ENCODE results near the gene SEPTIN8. TPM values are rescaled to one million over a fixed set of nuclear protein-coding genes. Genes with fewer than 3 reads are reported as not detected.

The SEPTIN8 gene
- total RNA-seq, 2 experiments from 2014 or later: 10.6 to 15.5 TPM

DNA sequence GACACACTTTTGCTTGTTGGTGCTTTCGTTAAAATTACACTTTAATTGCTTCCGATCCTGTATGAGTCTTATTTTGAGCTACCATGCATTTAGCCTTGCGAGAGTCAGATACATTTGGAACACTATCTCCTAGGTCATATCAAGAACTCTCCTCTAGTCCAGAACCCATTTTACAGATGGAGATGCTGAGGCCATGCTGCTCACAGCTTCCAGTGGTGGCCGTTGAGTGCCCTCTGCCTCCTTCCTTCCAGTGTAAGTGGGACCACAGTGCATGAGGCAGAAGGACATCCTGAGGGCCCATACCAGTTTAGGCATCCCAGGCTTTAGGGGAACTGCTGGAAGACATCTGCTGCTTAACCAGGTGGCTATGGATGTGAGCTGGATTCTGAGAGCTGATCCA is 22.9 kb downstream of the SEPTIN8 start:
- BruUV-seq (replicated peaks): no TSS peak
- no peaks in the 10 kb centered on the region for H3K4me1 ChIP-seq (ENCODE audit: insufficient read depth, low read length, poor library complexity, severe bottlenecking)
- no peak for DNase-seq (ENCODE audit: low spot score)
- H3K4me3 ChIP-seq (ENCODE audit: low read depth, low read length, poor library complexity, severe bottlenecking): no peak overlapping the region
- H3K79me2 ChIP-seq (ENCODE audit: insufficient read depth, low read depth, low read length): no peaks in the 10 kb centered on the region
- no peaks in the 10 kb centered on the region for H3K9me2 ChIP-seq (ENCODE audit: insufficient read depth, low read length)
- no peaks in the 10 kb centered on the region for H3K36me3 ChIP-seq (ENCODE audit: insufficient read depth, low read length)
- no peaks in the 10 kb centered on the region for H4K20me1 ChIP-seq (ENCODE audit: insufficient read depth, low read length)
- H3K9me3 ChIP-seq (ENCODE audit: low read length): no peaks in the 10 kb centered on the region
- H2AFZ ChIP-seq (ENCODE audit: low read length): no peak overlapping the region
- intact Hi-C loops (cut with micrococcal nuclease; ENCODE audit: unreplicated experiment): no loop called here
- ChIA-PET CTCF (ENCODE audit: unreplicated experiment) (no interaction called here), POLR2A (interaction anchor here (0.6 kb wide), 1 partner anchor 969 kb away, joined by 6 read pairs; no protein-coding TSS in a partner anchor)
- H3K4me2 ChIP-seq (ENCODE audit: low read length): no peak overlapping the region
- no peak for TF ChIP-seq EZH2phosphoT487 (IDR thresholded peaks at IDR 0.05; ENCODE audit: borderline replicate concordance, low read depth, low read length)
- TF ChIP-seq, protein P1, sequence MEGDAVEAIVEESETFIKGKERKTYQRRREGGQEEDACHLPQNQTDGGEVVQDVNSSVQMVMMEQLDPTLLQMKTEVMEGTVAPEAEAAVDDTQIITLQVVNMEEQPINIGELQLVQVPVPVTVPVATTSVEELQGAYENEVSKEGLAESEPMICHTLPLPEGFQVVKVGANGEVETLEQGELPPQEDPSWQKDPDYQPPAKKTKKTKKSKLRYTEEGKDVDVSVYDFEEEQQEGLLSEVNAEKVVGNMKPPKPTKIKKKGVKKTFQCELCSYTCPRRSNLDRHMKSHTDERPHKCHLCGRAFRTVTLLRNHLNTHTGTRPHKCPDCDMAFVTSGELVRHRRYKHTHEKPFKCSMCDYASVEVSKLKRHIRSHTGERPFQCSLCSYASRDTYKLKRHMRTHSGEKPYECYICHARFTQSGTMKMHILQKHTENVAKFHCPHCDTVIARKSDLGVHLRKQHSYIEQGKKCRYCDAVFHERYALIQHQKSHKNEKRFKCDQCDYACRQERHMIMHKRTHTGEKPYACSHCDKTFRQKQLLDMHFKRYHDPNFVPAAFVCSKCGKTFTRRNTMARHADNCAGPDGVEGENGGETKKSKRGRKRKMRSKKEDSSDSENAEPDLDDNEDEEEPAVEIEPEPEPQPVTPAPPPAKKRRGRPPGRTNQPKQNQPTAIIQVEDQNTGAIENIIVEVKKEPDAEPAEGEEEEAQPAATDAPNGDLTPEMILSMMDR (conservative IDR thresholded peaks at IDR 0.05; ENCODE audit: low read length): no peak
- H3K27ac ChIP-seq (ENCODE audit: low read depth, low read length, poor library complexity, severe bottlenecking): no peak overlapping the region

GRCh38 chr5:132753135-132753987 is 23.7 kb downstream of the SEPTIN8 start:
- Histone ChIP-seq H3K9me2 (ENCODE audit: insufficient read depth, low read length) (no peaks in the 10 kb centered on the region), H3K36me3 (ENCODE audit: insufficient read depth, low read length) (no peaks in the 10 kb centered on the region), H3K9me3 (ENCODE audit: low read length) (no peaks in the 10 kb centered on the region), H4K20me1 (ENCODE audit: insufficient read depth, low read length) (no peaks in the 10 kb centered on the region), H3K79me2 (ENCODE audit: insufficient read depth, low read depth, low read length) (no peaks in the 10 kb centered on the region), H2AFZ (ENCODE audit: low read length) (no peak overlapping the region), H3K4me3 (ENCODE audit: low read depth, low read length, poor library complexity, severe bottlenecking) (no peak overlapping the region), H3K27ac (ENCODE audit: low read depth, low read length, poor library complexity, severe bottlenecking) (no peak overlapping the region), H3K4me1 (ENCODE audit: insufficient read depth, low read length, poor library complexity, severe bottlenecking) (no peaks in the 10 kb centered on the region), H3K4me2 (ENCODE audit: low read length) (no peak overlapping the region)
- ChIA-PET POLR2A (interaction anchor here (0.6 kb wide), 1 partner anchor 969 kb away, joined by 6 read pairs; no protein-coding TSS in a partner anchor), CTCF (ENCODE audit: unreplicated experiment) (no interaction called here)
- no peak for DNase-seq (ENCODE audit: low spot score)
- no peak for TF ChIP-seq EZH2phosphoT487 (IDR thresholded peaks at IDR 0.05; ENCODE audit: borderline replicate concordance, low read depth, low read length)
- TF ChIP-seq, protein P1 (conservative IDR thresholded peaks at IDR 0.05; ENCODE audit: low read length): 0 out of 2 replicates have a peak, but pooled peaks have one; percentile 16
- intact Hi-C loops (cut with micrococcal nuclease; ENCODE audit: unreplicated experiment): no loop called here
- no TSS peak for BruUV-seq (replicated peaks)

GRCh38 chr5:132752581-132753125 is 24.4 kb downstream of the SEPTIN8 start:
- H3K36me3 ChIP-seq (ENCODE audit: insufficient read depth, low read length): no peaks in the 10 kb centered on the region
- POLR2A ChIA-PET: interaction anchor here (1.4 kb wide), 1 partner anchor 15 kb away, joined by 6 read pairs; the partner anchor contains the start of gene KIF3A
- H3K79me2 ChIP-seq (ENCODE audit: insufficient read depth, low read depth, low read length): no peaks in the 10 kb centered on the region
- CTCF ChIA-PET (ENCODE audit: unreplicated experiment): no interaction called here
- H3K9me3 ChIP-seq (ENCODE audit: low read length): no peaks in the 10 kb centered on the region
- intact Hi-C loops (cut with micrococcal nuclease; ENCODE audit: unreplicated experiment): no loop called here
- H3K4me2 ChIP-seq (ENCODE audit: low read length): no peak overlapping the region
- no peak for TF ChIP-seq EZH2phosphoT487 (IDR thresholded peaks at IDR 0.05; ENCODE audit: borderline replicate concordance, low read depth, low read length)
- TF ChIP-seq, protein P1 (conservative IDR thresholded peaks at IDR 0.05; ENCODE audit: low read length): no peak
- no peak overlapping the region for H3K27ac ChIP-seq (ENCODE audit: low read depth, low read length, poor library complexity, severe bottlenecking)
- no peaks in the 10 kb centered on the region for H3K9me2 ChIP-seq (ENCODE audit: insufficient read depth, low read length)
- no peaks in the 10 kb centered on the region for H3K4me1 ChIP-seq (ENCODE audit: insufficient read depth, low read length, poor library complexity, severe bottlenecking)
- H3K4me3 ChIP-seq (ENCODE audit: low read depth, low read length, poor library complexity, severe bottlenecking): no peak overlapping the region
- H2AFZ ChIP-seq (ENCODE audit: low read length): no peak overlapping the region
- BruUV-seq (replicated peaks): no TSS peak
- H4K20me1 ChIP-seq (ENCODE audit: insufficient read depth, low read length): no peaks in the 10 kb centered on the region
- no peak for DNase-seq (ENCODE audit: low spot score)
